LNCAP (cell line): ENCODE measurements around the gene FOXJ2.

ENCODE experiments used
- CTCF ChIP-seq: fragments of 450-650 bp; IDR thresholded peaks from 2 replicates; pipeline ENCODE4 v1.5.1; 2017; ENCODE audit warnings: mild to moderate bottlenecking

The FOXJ2 gene

DNA sequence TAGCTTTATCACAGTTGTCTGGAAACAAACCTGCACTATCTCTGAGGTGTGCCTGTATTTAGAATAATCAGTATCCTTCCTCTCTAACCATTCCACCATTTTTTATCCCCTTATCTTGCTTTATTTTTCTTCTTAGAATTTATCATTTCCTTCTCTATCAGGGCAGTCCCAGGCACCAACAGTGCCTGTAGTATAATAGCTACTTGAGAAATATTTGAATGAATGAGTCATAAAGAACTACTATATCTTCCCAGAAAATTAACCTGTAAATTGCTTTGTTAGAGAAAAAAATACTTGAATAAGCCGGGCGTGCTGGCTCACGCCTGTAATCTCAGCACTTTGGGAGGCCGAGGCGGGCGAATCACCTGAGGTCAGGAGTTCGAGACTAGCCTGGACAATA lies 21.2 kb upstream of the FOXJ2 start:
- TF ChIP-seq CTCF, result no peak

GRCh38 chr12:8012651-8013309 lies 19.7 kb upstream of the FOXJ2 start:
- no peak for TF ChIP-seq CTCF

DNA sequence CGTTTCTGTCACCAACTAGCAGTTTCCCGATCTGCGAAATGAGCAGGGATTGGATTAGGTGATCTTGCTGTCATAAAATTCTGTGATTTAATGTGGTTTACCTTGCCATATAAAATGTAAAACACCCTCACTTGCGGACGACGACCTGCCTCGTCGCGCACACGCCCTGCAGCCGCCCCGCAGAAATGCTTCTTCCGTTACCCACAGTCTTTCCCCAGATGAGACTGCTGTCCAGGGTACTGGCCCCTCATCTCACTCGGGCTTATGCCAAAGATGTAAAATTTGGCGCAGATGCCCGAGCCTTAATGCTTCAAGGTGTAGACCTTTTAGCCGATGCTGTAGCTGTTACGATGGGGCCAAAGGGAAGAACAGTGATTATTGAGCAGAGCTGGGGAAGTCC lies 17.7 kb upstream of the FOXJ2 start:
- TF ChIP-seq CTCF, result no peak

DNA sequence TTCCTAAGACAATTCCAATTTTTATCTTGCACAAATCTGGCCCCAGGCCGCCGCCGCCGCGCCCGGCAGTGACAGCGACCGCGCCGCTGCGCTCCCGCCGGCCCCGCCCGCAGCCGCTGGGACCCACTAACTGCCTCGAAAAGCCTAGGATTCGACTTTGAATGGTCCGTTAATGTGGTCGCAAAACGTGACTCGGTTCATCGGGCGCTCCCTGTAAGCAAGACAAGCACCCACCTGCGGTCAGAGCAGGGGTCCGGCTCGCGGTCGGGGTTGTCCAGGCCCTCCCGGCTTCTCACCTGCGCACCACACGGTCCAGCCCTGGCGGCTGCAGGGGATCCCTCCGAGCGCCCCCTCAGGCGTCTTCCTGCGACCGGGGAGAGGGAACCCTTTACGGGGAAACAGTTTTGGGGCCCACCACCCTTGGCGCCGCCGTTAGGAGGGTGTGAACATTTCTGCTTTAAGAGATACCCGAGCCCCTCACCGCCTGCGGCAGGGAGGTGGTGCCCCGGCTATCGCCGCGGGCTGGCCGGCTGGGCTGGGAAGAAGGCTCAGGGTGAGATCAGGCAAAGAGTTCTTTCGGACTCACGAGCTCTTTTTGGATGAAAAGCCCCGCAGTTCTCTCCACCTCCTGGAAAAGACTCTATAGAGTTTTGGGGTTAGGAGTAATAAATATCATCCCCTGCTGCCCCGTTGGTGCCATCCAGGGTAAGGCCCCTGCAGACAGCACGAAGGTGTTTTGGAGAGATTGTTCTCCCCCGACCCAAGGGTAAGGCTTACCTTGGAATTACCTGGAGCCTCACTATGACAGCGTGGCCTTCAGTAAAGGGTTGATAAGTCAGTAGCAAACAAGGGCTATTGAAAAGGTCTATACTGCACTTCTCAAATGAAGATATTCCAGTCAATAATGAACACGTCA lies 13.6 kb upstream of the FOXJ2 start:
- no peak for TF ChIP-seq CTCF

DNA sequence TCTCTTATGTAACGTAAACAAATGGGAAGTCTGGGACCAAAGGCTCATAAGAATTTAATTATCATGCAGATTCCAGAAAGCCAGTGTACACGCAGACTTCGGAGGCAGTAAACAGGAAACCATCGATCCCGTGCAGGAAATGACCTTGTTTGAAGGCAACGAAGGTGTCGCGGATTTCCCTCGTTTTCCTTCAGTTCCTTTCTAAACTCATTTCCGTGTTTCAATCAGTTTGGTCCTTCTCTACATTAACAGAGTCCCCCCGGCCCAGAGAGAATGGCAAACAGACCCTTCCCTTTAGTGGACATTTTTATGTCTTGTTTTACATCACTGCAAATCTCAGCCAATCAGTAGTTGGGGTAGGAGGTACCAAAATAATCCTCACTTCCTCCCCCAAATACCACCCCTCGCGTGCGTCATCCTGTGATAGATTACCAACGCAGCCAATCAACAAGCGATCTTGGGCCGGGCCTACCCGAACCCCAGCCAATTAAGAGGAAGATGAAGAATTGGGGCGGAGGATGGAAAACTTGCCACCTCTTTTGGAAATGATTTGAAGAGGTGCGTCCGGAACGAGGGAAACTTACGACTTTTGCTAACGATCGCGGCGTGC lies 6.1 kb upstream of the FOXJ2 start:
- TF ChIP-seq CTCF, result no peak

GRCh38 chr12:8027856-8028255 lies 4.7 kb upstream of the FOXJ2 start:
- no peak for TF ChIP-seq CTCF

DNA sequence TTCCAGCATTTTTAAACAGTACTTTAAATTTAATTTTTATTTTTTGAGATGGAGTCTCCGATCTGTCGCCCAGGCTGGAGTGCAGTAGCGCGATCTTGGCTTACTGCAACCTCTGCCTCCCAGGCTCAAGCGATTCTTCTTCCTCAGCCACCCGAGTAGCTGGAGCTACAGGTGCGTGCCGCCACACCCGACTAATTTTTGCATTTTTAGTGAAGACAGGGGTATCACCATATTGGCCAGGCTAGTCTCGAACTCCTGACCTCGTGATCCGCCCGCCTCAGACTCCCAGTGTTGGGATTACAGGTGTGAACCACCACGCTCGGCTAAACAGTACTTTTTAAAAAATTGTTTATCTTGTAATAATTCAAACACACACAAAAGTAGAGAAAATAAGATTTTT lies 4.2 kb upstream of the FOXJ2 start:
- no peak for TF ChIP-seq CTCF
